GM21825 (cell line): Measurements from ENCODE around the gene ATF4.

Experiments used
- ATAC-seq: cut with Tn5 transposase; IDR thresholded peaks from one replicate; pipeline ENCODE4 v1.9.1; 2021; ENCODE audit warnings: mild to moderate bottlenecking, moderate library complexity; ENCODE audit not compliant: unreplicated experiment

ATF4 gene

DNA sequence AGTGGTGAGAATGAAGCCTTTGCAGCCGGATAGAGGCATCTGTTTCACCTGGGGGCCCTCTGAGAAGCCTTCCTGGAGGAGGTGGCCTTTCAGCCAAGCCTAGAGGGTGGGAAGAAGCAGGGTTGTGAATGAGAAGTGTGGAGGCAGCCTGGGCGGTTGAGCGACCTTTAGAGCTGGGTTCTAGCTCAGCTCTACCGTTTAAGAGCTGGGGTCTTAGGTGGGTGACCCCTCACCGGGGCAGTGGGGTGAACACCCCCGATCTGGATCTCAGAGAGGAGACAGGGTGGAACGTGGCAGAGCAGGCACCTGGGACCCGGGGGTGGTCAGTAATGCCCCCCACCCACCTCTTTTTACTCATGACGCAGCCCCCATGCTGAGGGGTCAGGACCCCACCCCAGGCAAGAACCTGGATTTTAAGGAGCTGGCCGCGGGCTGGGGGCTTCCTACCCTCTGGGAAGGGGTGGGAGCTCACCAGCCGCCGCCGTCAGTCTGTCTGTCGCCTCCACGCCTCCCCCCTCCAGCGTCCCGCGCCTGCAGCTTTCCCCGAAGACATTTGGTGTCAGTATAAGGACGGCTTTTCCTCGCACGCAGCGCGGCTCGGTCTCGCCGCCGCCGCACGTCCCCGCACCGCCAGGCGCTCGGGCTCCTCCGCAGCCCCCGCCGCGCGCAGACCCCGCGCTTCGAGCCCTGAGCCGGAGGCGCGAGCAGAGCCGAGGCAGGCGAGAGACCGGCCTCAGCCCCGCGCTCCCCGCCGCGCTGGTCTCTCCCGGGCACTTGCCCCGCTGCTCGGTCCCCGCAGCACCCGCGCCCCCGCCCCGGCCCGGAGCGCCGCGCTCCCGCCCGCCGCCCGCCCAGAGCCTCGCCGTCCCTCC is 36.8 kb downstream of the ATF4 start:
- ATAC-seq: no peak

DNA sequence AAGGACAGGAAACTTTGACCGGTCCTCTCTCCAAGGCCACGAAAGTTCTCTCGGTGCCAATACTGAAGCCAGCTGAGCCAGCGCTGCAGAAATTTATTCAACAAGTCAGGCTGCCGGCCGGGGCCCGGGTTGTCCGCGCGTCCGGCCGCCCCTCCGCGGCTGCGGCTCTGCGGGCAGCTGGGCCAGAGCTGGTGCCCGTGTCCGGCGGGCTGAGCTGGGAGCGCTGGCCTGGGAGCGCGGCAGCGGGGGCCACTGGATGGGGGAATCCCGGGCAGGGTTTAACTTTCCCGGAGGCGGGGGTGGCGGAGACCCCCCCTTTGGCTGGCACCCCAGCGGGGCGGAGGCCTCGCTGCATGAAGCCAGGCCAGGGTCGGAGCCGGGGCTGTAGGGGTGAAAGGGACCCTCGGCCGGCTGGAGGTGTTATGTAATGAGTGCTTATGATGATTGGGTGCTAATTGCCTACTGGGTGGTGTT is 37.9 kb downstream of the ATF4 start:
- ATAC-seq: no peak

DNA sequence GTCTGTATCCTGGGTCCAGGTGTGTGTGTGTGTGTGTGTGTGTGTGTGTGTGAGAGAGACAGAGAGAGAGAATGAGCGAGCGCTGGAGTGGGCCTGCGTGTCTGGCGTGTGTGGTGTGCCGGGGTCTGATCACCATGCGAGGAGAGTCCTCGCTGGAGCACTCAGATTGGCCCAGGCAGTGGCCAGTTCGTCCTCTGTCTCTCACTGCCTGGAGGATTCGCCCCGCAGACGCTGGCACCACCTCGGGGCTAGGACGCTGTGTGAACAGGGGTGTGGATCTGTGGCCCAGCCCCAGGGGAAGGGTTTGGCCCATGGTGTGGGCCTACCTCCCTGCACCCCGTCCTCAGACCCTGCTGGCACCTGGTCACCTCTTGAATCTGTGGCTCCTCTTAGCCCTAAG is 38.6 kb downstream of the ATF4 start:
- ATAC-seq: no peak

DNA sequence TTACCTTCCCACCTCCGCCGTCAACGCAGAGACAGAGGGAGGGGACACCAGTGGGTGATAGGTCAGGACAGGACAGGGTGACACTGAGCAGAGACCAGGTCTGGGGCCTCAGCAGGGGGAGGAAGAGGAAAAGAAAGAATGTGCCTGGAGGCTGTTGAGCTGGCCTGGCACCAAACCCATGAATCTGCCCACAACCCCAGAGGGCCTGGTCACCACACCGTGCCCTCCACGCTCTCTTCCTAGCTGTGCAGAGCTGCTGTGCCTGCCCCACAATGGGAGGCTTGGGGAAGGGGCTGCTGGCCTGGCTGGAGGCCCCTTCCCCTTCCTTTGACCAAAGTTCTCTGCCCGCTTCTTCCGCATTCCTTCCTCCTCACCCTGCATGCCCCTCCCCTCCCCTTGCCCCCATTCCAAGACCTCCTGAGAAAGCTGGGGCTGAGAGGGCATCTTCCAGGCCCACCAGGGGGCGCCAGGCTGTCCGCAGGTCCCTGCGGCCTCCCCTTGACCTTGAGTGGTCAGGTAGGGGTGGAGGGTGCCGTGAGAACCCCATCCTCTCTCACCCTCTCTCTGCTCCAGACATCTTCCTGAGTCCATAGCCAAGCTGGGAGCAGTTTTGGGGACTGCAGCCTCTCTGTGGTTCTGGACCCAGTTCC is 39.2 kb downstream of the ATF4 start:
- ATAC-seq: no peak

- ATAC-seq: no peak
Observed at GRCh38 chr22:39560127-39560526, 39.8 kb downstream of the ATF4 start.

DNA sequence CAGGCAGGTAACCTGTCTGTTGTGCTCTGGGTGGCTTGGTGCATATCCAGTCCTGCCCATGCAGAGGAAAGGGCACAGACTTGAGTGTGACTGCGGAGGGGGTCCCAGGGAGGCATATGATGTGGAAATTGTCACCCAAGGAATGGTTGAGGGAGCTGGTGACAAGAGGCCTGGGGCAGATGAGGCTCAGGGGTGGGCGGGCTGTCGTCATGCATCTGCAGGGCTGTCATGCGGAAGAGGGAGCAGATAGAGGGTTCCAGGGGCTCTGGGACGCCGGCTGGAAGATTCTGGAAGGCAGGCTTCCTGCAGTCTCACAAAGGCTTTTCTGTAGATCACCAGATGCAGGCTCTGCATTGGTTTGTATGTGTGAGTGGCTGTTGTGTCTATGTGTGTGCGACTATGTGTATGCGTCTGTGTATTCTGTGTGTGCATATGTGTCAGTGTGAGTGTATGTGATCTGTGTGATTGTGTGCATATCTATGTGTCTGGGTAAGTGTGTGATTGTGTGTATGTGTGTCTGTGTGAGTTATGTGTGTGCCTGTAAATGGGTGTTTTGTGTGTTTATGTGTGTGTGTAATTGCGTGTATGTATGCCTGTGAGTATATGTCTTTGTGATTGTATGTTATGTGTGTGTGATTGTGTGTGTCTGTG is 42.6 kb downstream of the ATF4 start:
- no peak for ATAC-seq

DNA sequence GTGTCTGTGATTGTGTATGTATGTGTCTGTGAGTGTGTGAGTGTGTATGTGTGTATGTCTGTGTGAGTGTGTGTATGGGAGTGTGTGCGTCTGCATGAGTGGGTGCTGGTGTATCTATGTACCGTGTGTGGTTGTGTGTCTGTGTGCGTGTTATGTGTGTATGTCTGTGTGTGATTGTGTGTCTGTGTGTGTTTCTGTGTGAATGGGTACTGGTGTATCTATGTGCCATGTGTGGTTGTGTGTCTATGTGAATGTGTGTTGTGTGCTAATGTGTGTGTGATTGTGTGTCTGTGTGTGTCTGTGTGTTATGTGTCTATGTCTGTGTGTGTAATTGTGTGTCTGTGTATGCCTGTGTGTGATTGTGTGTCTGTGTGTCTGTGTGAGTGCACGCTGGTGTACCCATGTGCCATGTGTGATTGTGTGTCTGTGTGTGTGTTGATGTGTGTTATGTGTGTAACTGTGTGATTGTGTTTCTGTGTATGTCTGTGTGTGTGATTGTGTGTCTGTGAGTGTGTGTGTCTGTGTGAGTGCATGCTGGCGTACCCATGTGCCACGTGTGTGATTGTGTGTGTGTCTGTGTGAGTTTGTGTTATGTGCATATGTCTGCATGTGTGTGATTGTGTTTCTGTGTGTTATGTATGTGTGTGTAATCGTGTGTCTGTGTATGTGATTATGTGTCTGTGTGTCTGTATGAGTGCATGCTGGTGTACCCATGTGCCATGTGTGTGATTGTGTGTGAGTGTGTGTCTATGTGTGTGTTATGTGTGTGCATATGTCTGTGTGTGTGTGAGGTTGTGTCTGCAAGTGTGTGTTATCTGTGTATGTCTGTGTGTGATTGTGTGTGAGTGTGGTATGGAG is 43.4 kb downstream of the ATF4 start:
- ATAC-seq: no peak

DNA sequence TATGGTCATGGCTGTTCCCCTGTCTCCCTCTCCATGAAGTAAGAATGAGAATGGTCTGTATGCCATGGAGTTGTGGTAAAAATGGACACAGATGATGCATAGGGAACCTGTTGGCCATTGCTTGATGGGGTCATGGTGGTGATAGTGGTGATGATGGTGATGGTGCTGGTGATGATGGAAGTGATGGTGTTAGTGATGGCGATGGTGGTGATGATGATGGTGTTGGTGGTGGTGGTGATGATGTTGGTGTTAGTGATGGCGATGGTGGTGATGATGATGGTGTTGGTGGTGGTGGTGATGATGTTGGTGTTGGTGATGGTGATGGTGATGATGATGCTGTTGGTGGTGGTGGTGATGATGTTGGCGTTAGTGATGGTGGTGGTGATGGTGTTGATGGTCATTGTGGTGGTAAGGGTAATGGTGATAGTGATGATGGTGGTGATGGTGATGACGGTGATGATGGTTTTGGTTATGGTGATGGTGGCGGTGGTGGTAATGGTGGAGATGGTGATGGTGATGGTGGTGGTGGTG is 45.1 kb downstream of the ATF4 start:
- ATAC-seq: no peak

DNA sequence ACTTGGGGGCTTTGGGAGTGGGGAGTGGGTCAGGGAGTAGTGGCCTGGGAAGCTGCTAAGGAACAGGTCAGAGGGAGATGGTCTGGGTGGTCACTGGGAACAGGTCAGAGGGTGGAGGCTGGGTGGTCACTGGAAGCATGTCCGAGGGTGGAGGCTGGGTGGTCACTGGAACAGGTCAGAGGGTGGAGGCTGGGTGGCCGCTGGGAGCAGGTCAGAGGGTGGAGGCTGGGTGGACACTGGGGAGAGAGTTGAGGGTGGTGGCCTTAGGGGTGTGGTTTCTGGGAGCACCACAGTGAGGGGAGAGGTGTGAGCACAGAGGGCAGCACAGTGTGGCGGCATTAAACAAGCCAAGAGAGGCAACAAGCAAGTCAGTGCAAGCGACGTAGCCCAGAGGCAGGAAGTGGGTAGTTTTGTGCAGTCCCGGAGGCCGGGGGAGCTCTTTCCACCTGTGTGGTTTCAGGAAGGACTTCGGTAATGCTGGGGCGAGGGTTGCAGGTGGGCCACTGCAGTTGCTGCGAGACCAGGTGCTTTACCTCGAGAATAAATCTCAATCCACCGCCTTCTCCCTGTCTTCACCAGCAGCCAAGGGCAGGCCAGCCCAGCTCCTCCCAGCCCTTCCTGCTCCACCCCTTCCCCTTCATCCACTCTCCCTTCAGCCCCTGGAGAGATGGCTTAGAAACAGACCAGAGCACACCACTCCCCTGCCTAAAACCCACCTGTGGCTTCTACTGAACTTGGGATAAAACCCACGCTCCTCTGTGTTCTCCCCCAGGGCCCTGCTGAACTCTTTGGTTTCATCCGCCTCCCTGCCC is 47.0 kb downstream of the ATF4 start:
- ATAC-seq: no peak

GRCh38 chr22:39568278-39568981 is 48.1 kb downstream of the ATF4 start:
- ATAC-seq: no peak

GRCh38 chr22:39569066-39569465 is 48.7 kb downstream of the ATF4 start:
- no peak for ATAC-seq

DNA sequence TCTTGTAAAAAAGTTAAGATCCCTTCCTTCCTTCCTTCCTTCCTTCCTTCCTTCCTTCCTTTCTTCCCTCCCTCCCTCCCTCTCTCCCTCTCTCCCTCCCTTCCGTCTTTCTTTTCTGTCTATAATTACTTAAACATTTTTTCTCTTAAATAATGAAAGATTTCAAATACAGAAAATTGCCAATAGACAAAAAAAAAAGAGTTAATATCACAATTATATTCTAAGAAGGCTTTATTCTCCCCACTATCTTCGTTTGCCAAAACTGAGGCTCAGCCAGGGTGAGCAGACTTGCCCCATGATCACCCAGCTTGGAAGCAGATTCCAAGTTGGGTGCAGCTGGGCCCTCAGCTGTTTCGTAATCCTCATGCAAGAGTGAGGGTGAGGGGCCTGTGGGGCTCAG is 49.9 kb downstream of the ATF4 start:
- no peak for ATAC-seq

DNA sequence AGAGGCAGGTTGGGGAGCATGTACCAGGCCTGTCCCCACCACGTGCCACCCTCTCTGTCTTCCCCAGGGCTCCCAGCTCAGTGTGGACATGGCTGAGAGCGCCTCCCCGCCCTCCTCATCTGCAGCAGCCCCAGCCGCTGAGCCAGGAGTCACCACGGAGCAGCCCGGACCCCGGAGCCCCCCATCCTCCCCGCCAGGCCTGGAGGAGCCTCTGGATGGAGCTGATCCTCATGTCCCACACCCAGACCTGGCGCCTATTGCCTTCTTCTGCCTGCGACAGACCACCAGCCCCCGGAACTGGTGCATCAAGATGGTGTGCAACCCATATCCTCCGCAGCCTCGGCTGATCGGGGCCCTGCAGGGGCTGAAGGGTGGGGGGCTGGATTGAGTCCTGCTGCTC is 50.3 kb downstream of the ATF4 start, which contains the start of gene CACNA1I:
CACNA1I (plus strand) TSS at position 89 of the 400 bp plus-strand sequence; CDS start at position 89, 0 bp downstream.
- no peak for ATAC-seq

DNA sequence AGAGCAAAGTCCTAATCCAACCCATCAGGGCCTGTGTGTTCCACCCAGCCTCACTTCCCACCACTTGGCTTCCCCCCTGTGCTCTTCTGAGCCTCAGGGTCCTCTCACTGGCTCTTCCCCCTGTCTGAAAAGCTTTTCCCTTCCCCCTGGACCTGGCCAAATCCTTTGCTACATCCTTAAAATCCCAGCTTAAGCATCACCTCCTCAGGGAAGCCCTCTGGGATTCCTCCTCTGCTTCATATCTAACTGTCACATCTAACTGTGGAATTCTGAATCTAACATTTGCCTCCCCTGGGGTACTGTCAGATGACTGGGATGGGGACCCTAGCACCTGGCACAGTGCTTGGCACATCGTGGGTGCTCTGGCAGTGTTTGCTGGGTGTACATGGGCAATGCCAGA is 51.2 kb downstream of the ATF4 start:
- no peak for ATAC-seq
